Hepatocyte (in vitro differentiated cells): ENCODE data around the gene VWA7. TPM values are rescaled to one million over a fixed set of nuclear protein-coding genes. Genes with fewer than 3 reads are reported as not detected.
A peak's percentile ranks its signal among the peaks of the same experiment; 100 is the strongest.
"Not testable (repeated sequence)": the region's sequence is repeated elsewhere in the genome, so short reads cannot be mapped to it uniquely, and the experiment has no call there.

Experiments used
- DNase-seq: peaks from one replicate; pipeline ENCODE4 v3.0.0-alpha.2; 2016; ENCODE audit warnings: low spot score
- H2AFZ ChIP-seq: fragments of 200-600 bp; sonication (generic); 2 replicates; pipeline ENCODE4 v1.6.0; 2016; ENCODE audit warnings: antibody characterized with exemption, mild to moderate bottlenecking
- H3K27ac ChIP-seq: fragments of 200-600 bp; sonication (generic); 2 replicates; pipeline ENCODE4 v1.5.1; 2016; ENCODE audit warnings: mild to moderate bottlenecking
- H3K27me3 ChIP-seq: fragments of 200-600 bp; sonication (generic); 2 replicates; pipeline ENCODE4 v1.6.1; 2016
- H3K36me3 ChIP-seq: fragments of 200-600 bp; sonication (generic); replicated peaks from 2 replicates; pipeline ENCODE4 v1.5.1; 2016; ENCODE audit warnings: low read depth; ENCODE audit not compliant: insufficient read depth
- H3K4me1 ChIP-seq: fragments of 200-600 bp; sonication (generic); 2 replicates; pipeline ENCODE4 v1.5.1; 2016; ENCODE audit warnings: mild to moderate bottlenecking, moderate library complexity; ENCODE audit not compliant: insufficient read depth
- H3K4me2 ChIP-seq: fragments of 200-600 bp; sonication (generic); 2 replicates; pipeline ENCODE4 v1.6.0; 2016
- H3K4me3 ChIP-seq: fragments of 200-600 bp; sonication (generic); 2 replicates; pipeline ENCODE4 v1.5.1; 2016; ENCODE audit warnings: mild to moderate bottlenecking
- H3K79me2 ChIP-seq: fragments of 200-600 bp; sonication (generic); 2 replicates; pipeline ENCODE4 v1.6.0; 2017; ENCODE audit warnings: mild to moderate bottlenecking
- H3K9me2 ChIP-seq: fragments of 200-600 bp; sonication (generic); replicated peaks from 2 replicates; pipeline ENCODE4 v1.6.0; 2017; ENCODE audit warnings: mild to moderate bottlenecking; ENCODE audit not compliant: insufficient read depth
- H3K9me3 ChIP-seq: fragments of 200-600 bp; sonication (generic); 2 replicates; pipeline ENCODE4 v1.5.1; 2016; ENCODE audit warnings: low read depth, mild to moderate bottlenecking
- H4K20me1 ChIP-seq: fragments of 200-600 bp; sonication (generic); 2 replicates; pipeline ENCODE4 v1.6.0; 2016; ENCODE audit warnings: mild to moderate bottlenecking; ENCODE audit not compliant: insufficient read depth, poor library complexity, severe bottlenecking
- EZH2 ChIP-seq: fragments of 200-600 bp; sonication (generic); IDR thresholded peaks from 2 replicates; pipeline ENCODE4 v1.6.1; 2016; ENCODE audit warnings: antibody characterized with exemption, mild to moderate bottlenecking, borderline replicate concordance
- EZH2phosphoT487 ChIP-seq: fragments of 200-600 bp; sonication (generic); IDR thresholded peaks from one replicate; pipeline ENCODE4 v1.6.1; 2018; ENCODE audit warnings: antibody characterized with exemption, mild to moderate bottlenecking, low read depth, moderate library complexity; ENCODE audit not compliant: unreplicated experiment, severe bottlenecking
- WGBS: methylation state at CpG from one replicate; pipeline ENCODE4 v1.1.6; 2016; ENCODE audit warnings: low lambda C conversion rate; ENCODE audit errors: missing lambda C conversion rate; 5-methylcytosine and 5-hydroxymethylcytosine counted together
- polyA plus RNA-seq: library from polyadenylated mRNA; unstranded; fragments of >200 nt; fragmentation: Nextera tagmentation; extraction: Ambion mirVana; gene quantifications from 2 replicates; pipeline ENCODE4 v1.2.1, GENCODE V29; 2016
- total RNA-seq: library from RNA; depleted of rRNA; stranded (reverse); fragments of >200 nt; gene quantifications from 2 replicates; pipeline ENCODE4 v1.2.3, GENCODE V29; 2014
- TF ChIP-seq, protein P1 (sequence below): fragments of 200-600 bp; sonication (generic); IDR thresholded peaks from 2 replicates; pipeline ENCODE4 v1.5.1; 2016; ENCODE audit warnings: antibody characterized with exemption, mild to moderate bottlenecking; ENCODE audit not compliant: poor library complexity

VWA7 gene
- total and polyA plus RNA-seq, 2 experiments from 2014 or later = 3.4 to 5.2 TPM

DNA sequence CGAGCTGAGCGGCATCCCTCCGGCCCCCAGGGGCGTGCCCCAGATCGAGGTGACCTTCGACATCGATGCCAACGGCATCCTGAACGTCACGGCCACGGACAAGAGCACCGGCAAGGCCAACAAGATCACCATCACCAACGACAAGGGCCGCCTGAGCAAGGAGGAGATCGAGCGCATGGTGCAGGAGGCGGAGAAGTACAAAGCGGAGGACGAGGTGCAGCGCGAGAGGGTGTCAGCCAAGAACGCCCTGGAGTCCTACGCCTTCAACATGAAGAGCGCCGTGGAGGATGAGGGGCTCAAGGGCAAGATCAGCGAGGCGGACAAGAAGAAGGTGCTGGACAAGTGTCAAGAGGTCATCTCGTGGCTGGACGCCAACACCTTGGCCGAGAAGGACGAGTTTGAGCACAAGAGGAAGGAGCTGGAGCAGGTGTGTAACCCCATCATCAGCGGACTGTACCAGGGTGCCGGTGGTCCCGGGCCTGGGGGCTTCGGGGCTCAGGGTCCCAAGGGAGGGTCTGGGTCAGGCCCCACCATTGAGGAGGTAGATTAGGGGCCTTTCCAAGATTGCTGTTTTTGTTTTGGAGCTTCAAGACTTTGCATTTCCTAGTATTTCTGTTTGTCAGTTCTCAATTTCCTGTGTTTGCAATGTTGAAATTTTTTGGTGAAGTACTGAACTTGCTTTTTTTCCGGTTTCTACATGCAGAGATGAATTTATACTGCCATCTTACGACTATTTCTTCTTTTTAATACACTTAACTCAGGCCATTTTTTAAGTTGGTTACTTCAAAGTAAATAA lies 40.2 kb upstream of the VWA7 start:
- H3K4me3 ChIP-seq, H4K20me1 ChIP-seq, H3K36me3 ChIP-seq, DNase-seq, H3K9me2 ChIP-seq, H3K27me3 ChIP-seq, H2AFZ ChIP-seq, H3K27ac ChIP-seq, H3K9me3 ChIP-seq: not testable (repeated sequence)
- Histone ChIP-seq H3K4me2 (peak overlapping the region; percentile 70), H3K79me2 (peaks cover 20% of the 10 kb centered on the region), H3K4me1 (peaks cover 40% of the 10 kb centered on the region)
- 86% methylated on average over 16 of the region's 37 CpGs for WGBS

DNA sequence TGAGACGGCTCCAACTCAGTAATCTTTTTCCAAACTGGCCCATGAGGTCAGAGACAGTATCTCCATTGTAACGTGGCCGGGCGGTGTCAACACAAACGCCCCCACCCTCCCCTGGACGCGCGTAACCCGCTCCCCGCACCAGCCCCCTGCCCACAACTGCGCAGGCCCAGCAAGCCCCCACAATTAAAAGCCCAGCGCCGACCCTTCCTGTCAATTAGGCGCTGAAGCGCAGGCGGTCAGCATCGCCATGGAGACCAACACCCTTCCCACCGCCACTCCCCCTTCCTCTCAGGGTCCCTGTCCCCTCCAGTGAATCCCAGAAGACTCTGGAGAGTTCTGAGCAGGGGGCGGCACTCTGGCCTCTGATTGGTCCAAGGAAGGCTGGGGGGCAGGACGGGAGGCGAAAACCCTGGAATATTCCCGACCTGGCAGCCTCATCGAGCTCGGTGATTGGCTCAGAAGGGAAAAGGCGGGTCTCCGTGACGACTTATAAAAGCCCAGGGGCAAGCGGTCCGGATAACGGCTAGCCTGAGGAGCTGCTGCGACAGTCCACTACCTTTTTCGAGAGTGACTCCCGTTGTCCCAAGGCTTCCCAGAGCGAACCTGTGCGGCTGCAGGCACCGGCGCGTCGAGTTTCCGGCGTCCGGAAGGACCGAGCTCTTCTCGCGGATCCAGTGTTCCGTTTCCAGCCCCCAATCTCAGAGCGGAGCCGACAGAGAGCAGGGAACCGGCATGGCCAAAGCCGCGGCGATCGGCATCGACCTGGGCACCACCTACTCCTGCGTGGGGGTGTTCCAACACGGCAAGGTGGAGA lies 38.1 kb upstream of the VWA7 start, which contains the start of the genes HSPA1A and HSPA1L:
TSS of gene HSPA1A (plus strand) at position 519 of the 814 bp plus-strand sequence. CDS start at position 733, 214 bp downstream.
TSS of gene HSPA1L (minus strand) at position 259 of the 814 bp plus-strand sequence. CDS start 3,311 bp downstream, outside the sequence.
- Histone ChIP-seq H3K79me2 (peaks cover 14% of the 10 kb centered on the region), H3K4me1 (peaks cover 27% of the 10 kb centered on the region), H3K9me2 (no peaks in the 10 kb centered on the region), H3K36me3 (no peaks in the 10 kb centered on the region), H4K20me1 (no peaks in the 10 kb centered on the region), H3K9me3 (no peaks in the 10 kb centered on the region), H3K27me3 (no peaks in the 10 kb centered on the region), H2AFZ (peak within 1 kb of the TSS; percentile 85), H3K27ac (peak within 1 kb of the TSS; percentile 97), H3K4me2 (peak within 1 kb of the TSS; percentile 85), H3K4me3 (peak within 1 kb of the TSS; percentile 47)
- peak; percentile 94 for DNase-seq
- WGBS = 5% methylated on average over 48 of the region's 56 CpGs
- TF ChIP-seq, protein P1, sequence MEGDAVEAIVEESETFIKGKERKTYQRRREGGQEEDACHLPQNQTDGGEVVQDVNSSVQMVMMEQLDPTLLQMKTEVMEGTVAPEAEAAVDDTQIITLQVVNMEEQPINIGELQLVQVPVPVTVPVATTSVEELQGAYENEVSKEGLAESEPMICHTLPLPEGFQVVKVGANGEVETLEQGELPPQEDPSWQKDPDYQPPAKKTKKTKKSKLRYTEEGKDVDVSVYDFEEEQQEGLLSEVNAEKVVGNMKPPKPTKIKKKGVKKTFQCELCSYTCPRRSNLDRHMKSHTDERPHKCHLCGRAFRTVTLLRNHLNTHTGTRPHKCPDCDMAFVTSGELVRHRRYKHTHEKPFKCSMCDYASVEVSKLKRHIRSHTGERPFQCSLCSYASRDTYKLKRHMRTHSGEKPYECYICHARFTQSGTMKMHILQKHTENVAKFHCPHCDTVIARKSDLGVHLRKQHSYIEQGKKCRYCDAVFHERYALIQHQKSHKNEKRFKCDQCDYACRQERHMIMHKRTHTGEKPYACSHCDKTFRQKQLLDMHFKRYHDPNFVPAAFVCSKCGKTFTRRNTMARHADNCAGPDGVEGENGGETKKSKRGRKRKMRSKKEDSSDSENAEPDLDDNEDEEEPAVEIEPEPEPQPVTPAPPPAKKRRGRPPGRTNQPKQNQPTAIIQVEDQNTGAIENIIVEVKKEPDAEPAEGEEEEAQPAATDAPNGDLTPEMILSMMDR = no peak
- TF ChIP-seq EZH2 (no peak), EZH2phosphoT487 (no peak)

DNA sequence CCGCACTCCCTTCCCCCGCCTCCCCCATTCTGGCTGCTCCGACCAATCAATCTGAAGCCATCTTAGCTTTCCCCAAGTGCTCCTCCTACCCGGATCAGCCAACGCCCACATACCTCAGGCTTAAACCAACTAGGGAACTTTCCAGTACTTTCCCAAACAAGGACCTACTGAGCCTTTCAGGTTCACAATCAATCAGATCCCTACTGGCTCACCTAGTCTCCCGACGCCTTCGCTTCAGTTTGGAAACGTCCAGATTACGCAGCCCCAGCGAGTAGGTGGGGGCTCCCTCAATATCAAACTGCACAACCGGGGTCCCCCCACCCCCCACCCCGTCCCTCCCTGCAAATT lies 37.5 kb upstream of the VWA7 start:
- WGBS = 3% methylated on average over 12 of the region's 13 CpGs
- Histone ChIP-seq H4K20me1 (no peaks in the 10 kb centered on the region), H3K27ac (peak overlapping the region; percentile 97), H3K9me2 (no peaks in the 10 kb centered on the region), H3K4me2 (peak overlapping the region; percentile 85), H3K9me3 (no peaks in the 10 kb centered on the region), H2AFZ (peak overlapping the region; percentile 10), H3K27me3 (no peaks in the 10 kb centered on the region), H3K36me3 (no peaks in the 10 kb centered on the region), H3K4me1 (peaks cover 22% of the 10 kb centered on the region), H3K79me2 (peaks cover 14% of the 10 kb centered on the region), H3K4me3 (peak overlapping the region; percentile 28)
- DNase-seq = peak; percentile 96
- TF ChIP-seq EZH2 = no peak
- no peak for TF ChIP-seq EZH2phosphoT487
- TF ChIP-seq, protein P1 = no peak

DNA sequence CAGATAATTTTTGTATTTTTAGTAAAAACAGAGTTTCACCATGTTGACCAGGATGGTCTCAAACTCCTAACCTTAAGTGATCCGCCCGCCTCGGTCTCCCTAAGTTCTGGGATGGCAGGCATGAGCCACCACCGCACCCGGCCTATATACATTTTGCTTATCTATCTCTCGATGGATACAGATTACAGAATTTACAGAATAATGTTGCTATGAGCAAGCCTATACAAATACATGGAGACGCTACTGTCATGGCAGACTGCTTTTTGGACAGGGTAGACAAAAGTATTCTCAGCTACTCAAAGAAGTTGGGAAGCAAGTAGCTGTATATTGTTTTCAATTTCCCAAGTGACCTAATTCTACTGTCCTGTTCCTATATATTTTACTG lies 36.3 kb upstream of the VWA7 start:
- peaks cover 18% of the 10 kb centered on the region for H3K4me1 ChIP-seq
- H2AFZ ChIP-seq = peak overlapping the region; percentile 85
- no peaks in the 10 kb centered on the region for H4K20me1 ChIP-seq
- 98% methylated on average over 7 of the region's 7 CpGs for WGBS
- peak overlapping the region; percentile 97 for H3K27ac ChIP-seq
- DNase-seq = no peak
- TF ChIP-seq, protein P1 = no peak
- TF ChIP-seq EZH2 (no peak), EZH2phosphoT487 (no peak)
- H3K36me3 ChIP-seq = no peaks in the 10 kb centered on the region
- no peaks in the 10 kb centered on the region for H3K9me3 ChIP-seq
- H3K4me3 ChIP-seq = no peak overlapping the region
- H3K79me2 ChIP-seq = peaks cover 11% of the 10 kb centered on the region
- no peaks in the 10 kb centered on the region for H3K9me2 ChIP-seq
- peak overlapping the region; percentile 85 for H3K4me2 ChIP-seq
- H3K27me3 ChIP-seq = no peaks in the 10 kb centered on the region
